GM21529 (cell line): ENCODE measurements around the gene TFAP2C.
"Not testable (repeated sequence)": the region's sequence is repeated elsewhere in the genome, so short reads cannot be mapped to it uniquely, and the experiment has no call there.

Experiments
- ATAC-seq: cut with Tn5 transposase; IDR thresholded peaks from one replicate; pipeline ENCODE4 v1.9.1; 2021; ENCODE audit not compliant: unreplicated experiment

Gene TFAP2C

GRCh38 chr20:56614196-56614595, 14.9 kb upstream of the TFAP2C start:
- no peak for ATAC-seq

- ATAC-seq: no peak
Measured at GRCh38 chr20:56616716-56617115, 12.4 kb upstream of the TFAP2C start.

GRCh38 chr20:56617489-56617888, 11.6 kb upstream of the TFAP2C start:
- no peak for ATAC-seq

DNA sequence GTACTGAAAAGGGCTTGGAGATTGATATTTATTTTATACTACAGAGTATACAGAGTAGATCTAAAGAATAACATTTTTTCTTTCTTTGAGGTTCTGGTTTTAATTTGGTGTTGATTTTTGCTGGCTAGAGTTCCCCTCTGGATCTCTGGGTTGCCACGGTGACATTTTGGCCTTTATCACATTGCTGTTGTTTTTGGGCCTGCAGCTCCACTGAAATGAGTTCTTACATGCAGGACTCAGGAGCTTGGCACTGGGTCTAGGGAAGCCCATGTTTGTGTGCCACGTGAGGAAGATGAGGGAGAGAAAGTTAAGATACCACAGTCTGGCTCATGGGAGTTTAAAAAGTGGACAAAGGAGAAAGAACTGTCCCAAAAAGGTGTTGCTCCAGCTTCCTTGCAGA, 7.4 kb upstream of the TFAP2C start:
- no peak for ATAC-seq

GRCh38 chr20:56623930-56624329, 5.2 kb upstream of the TFAP2C start:
- not testable (repeated sequence) for ATAC-seq

DNA sequence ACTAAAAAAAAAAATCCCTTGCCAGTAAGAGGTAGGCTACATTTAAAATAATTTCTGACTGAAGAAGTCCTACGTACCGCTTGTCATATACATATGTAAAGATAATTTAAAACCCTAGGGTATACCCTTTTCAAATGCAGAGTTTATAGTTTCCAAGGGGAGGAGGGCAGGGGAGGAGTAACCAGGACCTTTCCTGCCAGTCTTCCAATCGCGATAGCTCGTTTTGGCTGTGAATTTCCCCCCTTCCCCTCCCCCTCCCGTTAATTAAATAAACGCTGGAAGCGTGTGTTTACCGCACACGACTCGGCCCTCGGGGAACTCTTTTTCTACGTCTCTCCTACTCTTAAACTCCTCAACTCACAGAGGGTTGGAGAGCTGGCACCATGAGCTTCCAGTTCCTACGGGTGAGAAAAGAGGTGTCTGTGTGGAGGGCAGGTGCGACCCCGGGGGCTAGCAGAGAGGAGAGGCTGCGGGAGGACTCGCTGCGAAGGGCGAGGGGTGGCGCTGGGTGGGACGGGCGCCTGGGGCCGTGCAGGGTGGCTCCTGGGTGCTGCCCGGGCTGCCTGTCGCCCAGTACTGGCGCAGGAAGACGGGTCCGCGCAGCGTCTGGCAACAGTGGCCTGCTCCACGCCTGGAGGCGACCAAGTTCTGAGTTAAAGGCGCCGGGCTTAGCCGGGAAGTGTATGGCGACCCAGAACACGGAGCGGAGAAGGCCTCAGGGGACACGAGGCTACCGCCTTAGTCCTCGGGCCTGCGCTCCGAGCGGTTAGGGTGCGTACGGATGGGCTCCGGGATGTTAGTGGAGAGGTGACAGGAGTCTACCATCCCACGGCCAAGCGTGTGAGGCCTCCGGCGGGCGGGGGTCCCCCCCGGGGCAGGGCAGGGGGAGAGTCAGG, 4.1 kb upstream of the TFAP2C start:
- no peak for ATAC-seq

DNA sequence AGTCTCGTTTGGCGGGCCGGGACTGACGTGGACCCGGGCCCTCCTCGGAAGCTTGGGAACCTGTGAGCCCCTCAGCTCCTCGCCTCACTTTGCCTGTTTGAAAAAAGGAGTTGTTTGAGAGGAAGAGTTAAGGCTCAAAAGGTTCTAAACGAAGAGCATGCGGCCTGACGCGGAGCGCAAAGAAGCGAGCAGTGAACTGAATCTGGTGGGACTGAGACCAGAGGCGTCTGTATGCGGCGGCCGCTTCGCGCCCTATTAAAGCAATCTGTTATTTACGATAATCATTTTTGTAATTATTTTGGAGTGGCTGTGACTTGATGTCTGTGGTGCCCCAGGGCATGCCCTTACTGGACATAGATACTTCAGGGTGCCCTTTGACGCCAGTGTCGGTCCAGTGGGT, 3.3 kb upstream of the TFAP2C start:
- no peak for ATAC-seq

GRCh38 chr20:56626367-56627121, 2.6 kb upstream of the TFAP2C start:
- no peak for ATAC-seq

GRCh38 chr20:56627122-56628014, 1.7 kb upstream of the TFAP2C start:
- ATAC-seq: no peak

GRCh38 chr20:56628015-56628872, 862 bp upstream of the TFAP2C start:
- ATAC-seq: no peak

GRCh38 chr20:56629464-56630085, 469 bp downstream of the TFAP2C start:
- no peak for ATAC-seq

- ATAC-seq: no peak
Measured at GRCh38 chr20:56630086-56630493, 984 bp downstream of the TFAP2C start.

GRCh38 chr20:56630506-56631317, 1.6 kb downstream of the TFAP2C start:
- ATAC-seq: no peak

DNA sequence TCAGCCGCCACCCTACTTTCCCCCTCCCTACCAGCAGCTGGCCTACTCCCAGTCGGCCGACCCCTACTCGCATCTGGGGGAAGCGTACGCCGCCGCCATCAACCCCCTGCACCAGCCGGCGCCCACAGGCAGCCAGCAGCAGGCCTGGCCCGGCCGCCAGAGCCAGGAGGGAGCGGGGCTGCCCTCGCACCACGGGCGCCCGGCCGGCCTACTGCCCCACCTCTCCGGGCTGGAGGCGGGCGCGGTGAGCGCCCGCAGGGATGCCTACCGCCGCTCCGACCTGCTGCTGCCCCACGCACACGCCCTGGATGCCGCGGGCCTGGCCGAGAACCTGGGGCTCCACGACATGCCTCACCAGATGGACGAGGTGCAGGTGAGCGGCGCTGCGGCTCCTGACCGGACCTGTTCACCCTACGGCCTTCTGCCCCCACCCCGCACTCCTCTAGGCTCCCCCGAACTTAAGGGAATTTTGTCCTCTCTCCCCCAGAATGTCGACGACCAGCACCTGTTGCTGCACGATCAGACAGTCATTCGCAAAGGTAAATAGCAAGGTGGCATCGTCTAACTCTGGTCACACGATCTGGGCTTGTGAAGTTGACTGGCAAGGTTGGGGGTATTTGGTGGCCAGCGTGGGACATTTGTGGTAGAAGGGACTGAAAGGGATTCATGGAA, 2.3 kb downstream of the TFAP2C start:
- no peak for ATAC-seq

DNA sequence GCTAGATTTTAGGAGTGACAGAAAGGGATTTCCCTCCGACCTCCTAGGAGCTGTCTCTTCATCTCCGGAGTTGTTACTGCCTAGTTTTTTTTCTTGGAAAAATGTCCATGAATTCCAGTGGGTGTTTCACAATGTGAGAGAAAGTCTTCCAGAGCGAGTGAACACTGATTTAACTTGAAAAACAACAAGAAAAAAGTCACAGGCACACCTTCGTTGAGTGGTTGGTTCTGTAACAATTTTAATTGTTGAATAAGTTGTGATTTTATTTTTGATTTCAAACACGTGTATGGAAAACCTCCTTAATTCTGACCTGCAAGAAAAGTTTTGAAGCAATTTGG, 2.9 kb downstream of the TFAP2C start:
- ATAC-seq: no peak

- ATAC-seq: no peak
Measured at GRCh38 chr20:56634307-56634706, 5.2 kb downstream of the TFAP2C start.

DNA sequence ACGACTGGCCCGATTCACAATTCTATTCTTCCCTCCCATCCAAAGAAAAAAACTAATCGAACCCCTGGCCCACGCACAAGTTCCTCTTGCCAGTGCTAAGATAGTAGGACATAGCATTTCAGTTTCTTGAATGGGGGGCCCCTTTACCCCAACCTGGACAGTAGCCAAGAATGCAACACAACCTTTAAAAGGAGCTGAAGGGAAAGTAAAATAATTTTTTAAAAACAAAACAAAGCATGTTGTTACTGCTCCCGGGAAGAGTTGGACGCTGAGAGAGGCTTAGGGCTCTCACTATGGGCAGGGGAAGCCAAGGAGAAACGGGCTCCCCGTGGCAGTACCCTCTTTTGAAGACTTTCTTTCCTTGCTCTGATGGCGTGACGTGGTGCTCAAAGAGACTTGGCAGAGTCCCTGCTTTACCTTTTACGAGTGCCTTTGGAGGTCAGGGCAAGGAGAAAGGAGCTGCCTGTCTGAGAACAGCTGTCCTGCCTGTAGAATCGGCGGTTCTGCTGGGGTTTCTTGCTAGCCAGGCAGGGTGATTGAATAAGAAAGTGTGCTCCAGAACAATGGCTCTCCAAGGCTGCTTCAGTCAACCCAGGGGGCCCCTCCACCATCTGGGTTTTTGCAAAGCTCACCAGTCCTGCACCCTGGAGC, 5.8 kb downstream of the TFAP2C start:
- ATAC-seq: no peak

GRCh38 chr20:56636716-56637115, 7.6 kb downstream of the TFAP2C start:
- no peak for ATAC-seq
